ENCODE results near the gene OTUD7B. TPM values are rescaled to one million over a fixed set of nuclear protein-coding genes. Genes with fewer than 3 reads are reported as not detected.

The OTUD7B gene
- total RNA-seq, 6 experiments from 2014 or later, result 26.2 to 29.6 (median 28.7) TPM

- Mint-ChIP-seq H3K9me3 (no peaks in the 10 kb centered on the region), H3K27ac (no peak overlapping the region)
Measured at GRCh38 chr1:149888999-149889289, 121.6 kb downstream of the OTUD7B start.

GRCh38 chr1:149888247-149888998 lies 122.1 kb downstream of the OTUD7B start:
- H3K27me3 Mint-ChIP-seq (ENCODE audit: insufficient read depth), result peaks cover 3% of the 10 kb centered on the region
- no peaks in the 10 kb centered on the region; the same call in none of the 2 replicates for H3K4me1 Mint-ChIP-seq (ENCODE audit: low read depth)
- H3K9me3 Mint-ChIP-seq, result no peaks in the 10 kb centered on the region
- no peak overlapping the region for H3K27ac Mint-ChIP-seq
- no peaks in the 10 kb centered on the region for H3K36me3 Mint-ChIP-seq (ENCODE audit: low read depth)
- DNase-seq, result no peak
- TF ChIP-seq, protein P1, sequence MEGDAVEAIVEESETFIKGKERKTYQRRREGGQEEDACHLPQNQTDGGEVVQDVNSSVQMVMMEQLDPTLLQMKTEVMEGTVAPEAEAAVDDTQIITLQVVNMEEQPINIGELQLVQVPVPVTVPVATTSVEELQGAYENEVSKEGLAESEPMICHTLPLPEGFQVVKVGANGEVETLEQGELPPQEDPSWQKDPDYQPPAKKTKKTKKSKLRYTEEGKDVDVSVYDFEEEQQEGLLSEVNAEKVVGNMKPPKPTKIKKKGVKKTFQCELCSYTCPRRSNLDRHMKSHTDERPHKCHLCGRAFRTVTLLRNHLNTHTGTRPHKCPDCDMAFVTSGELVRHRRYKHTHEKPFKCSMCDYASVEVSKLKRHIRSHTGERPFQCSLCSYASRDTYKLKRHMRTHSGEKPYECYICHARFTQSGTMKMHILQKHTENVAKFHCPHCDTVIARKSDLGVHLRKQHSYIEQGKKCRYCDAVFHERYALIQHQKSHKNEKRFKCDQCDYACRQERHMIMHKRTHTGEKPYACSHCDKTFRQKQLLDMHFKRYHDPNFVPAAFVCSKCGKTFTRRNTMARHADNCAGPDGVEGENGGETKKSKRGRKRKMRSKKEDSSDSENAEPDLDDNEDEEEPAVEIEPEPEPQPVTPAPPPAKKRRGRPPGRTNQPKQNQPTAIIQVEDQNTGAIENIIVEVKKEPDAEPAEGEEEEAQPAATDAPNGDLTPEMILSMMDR (IDR thresholded peaks at IDR 0.05), result peak; percentile 77
- no peak overlapping the region for H3K4me3 Mint-ChIP-seq

More at GRCh38 chr1:149888999-149889289, 121.6 kb downstream of the OTUD7B start:
- TF ChIP-seq, protein P1 (IDR thresholded peaks at IDR 0.05), result no peak
- no peaks in the 10 kb centered on the region for H3K27me3 Mint-ChIP-seq (ENCODE audit: insufficient read depth)
- no peak overlapping the region for H3K4me3 Mint-ChIP-seq
- peak; percentile 54 for DNase-seq
- no peaks in the 10 kb centered on the region for H3K36me3 Mint-ChIP-seq (ENCODE audit: low read depth)
- no peaks in the 10 kb centered on the region; the same call in none of the 2 replicates for H3K4me1 Mint-ChIP-seq (ENCODE audit: low read depth)

Other genes with a start within 250 kb of the OTUD7B start
- not detected for gene FCGR1A, start 228.0 kb downstream of the OTUD7B start, total RNA-seq (2021; fragmentation: NEBNext Ultra II Directional; extraction: Animal tissue kit (Norgen Biotek cat#: 25700))
- gene BOLA1, start 111.2 kb downstream of the OTUD7B start, total RNA-seq (2021; fragmentation: NEBNext Ultra II Directional; extraction: Animal tissue kit (Norgen Biotek cat#: 25700)), result 1 to 10 TPM; 5.3 to 8.9 (median 6.7) TPM
- 10 to 100 TPM; 16.1 to 28.5 (median 26.1) TPM for gene SV2A, start 92.9 kb downstream of the OTUD7B start, total RNA-seq (2021; fragmentation: NEBNext Ultra II Directional; extraction: Animal tissue kit (Norgen Biotek cat#: 25700))
- 100 to 1,000 TPM in 3 of 6 experiments, 10 to 100 TPM in 3; 85.4 to 105 (median 101) TPM for gene SF3B4, start 82.9 kb downstream of the OTUD7B start, total RNA-seq (2021; fragmentation: NEBNext Ultra II Directional; extraction: Animal tissue kit (Norgen Biotek cat#: 25700))
- gene MTMR11, start 73.8 kb downstream of the OTUD7B start, total RNA-seq (2021; fragmentation: NEBNext Ultra II Directional; extraction: Animal tissue kit (Norgen Biotek cat#: 25700)), result 10 to 100 TPM in 3 of 6 experiments, 1 to 10 TPM in 3; 6.1 to 11.5 (median 10.0) TPM
- 10 to 100 TPM; 35.6 to 43.3 (median 37.1) TPM for gene VPS45, start 57.0 kb upstream of the OTUD7B start, total RNA-seq (2021; fragmentation: NEBNext Ultra II Directional; extraction: Animal tissue kit (Norgen Biotek cat#: 25700))
- 10 to 100 TPM; 30.9 to 36.7 (median 32.6) TPM for gene PLEKHO1, start 139.2 kb upstream of the OTUD7B start, total RNA-seq (2021; fragmentation: NEBNext Ultra II Directional; extraction: Animal tissue kit (Norgen Biotek cat#: 25700))
- gene ANP32E, start 225.4 kb upstream of the OTUD7B start, total RNA-seq (2021; fragmentation: NEBNext Ultra II Directional; extraction: Animal tissue kit (Norgen Biotek cat#: 25700)), result 10 to 100 TPM; 33.9 to 67.3 (median 62.4) TPM
- gene CA14, start 247.0 kb upstream of the OTUD7B start, total RNA-seq (2021; fragmentation: NEBNext Ultra II Directional; extraction: Animal tissue kit (Norgen Biotek cat#: 25700)), result not detected

Data from HFFc6 (cell line).